ENCODE measurements around the gene TMEM209.

GRCh38 chr7:130157700-130158099 lies 47.5 kb downstream of the TMEM209 start:
- no peak for TF ChIP-seq POLR2A (IDR thresholded peaks at IDR 0.05)
- TF ChIP-seq CTCF (IDR thresholded peaks at IDR 0.05): no peak

Measured in adrenal gland (tissue), 5 donors.